Measurements from ENCODE around the gene POLR1A.
A peak's percentile ranks its signal among the peaks of the same experiment; 100 is the strongest.

POLR1A gene

GRCh38 chr2:86066915-86067314, 38.8 kb downstream of the POLR1A start:
- Histone ChIP-seq H2BK12ac (ENCODE audit: low read length in 2 of 2) (no peak overlapping the region), H3K27ac (ENCODE audit: low read length, poor library complexity, severe bottlenecking) (no peak overlapping the region), H4K91ac (ENCODE audit: low read length) (no peak overlapping the region), H3K14ac (ENCODE audit: low read length in 2 of 2) (no peak overlapping the region), H2BK120ac (ENCODE audit: low read depth, low read length) (no peak overlapping the region), H3K36me3 (ENCODE audit: control insufficient read depth in 1 of 2, insufficient read depth in 2 of 2, low read depth in 1 of 2, low read length in 2 of 2) (peaks cover 36 to 62% of the 10 kb centered on the region in 2 experiments), H3K4ac (ENCODE audit: low read depth in 1 of 2, low read length in 2 of 2) (no peak overlapping the region), H4K8ac (ENCODE audit: low read length) (no peak overlapping the region), H3K18ac (ENCODE audit: low read depth in 1 of 2, low read length in 2 of 2) (no peak overlapping the region), H3K4me2 (ENCODE audit: low read length, poor library complexity, severe bottlenecking) (no peak overlapping the region), H2AFZ (ENCODE audit: low read depth, low read length) (no peak overlapping the region), H2AK5ac (ENCODE audit: low read length, severe bottlenecking) (no peak overlapping the region), H3K9ac (ENCODE audit: low read length) (no peak overlapping the region), H3K79me1 (replicated peaks; ENCODE audit: low read length, poor library complexity, severe bottlenecking) (peaks cover 15% of the 10 kb centered on the region), H2BK5ac (ENCODE audit: low read depth, low read length, poor library complexity, severe bottlenecking) (no peak overlapping the region), H3K4me1 (ENCODE audit: control insufficient read depth, insufficient read depth, low read depth, low read length) (peaks cover 3% of the 10 kb centered on the region), H3K23ac (ENCODE audit: low read length in 2 of 2) (no peak overlapping the region), H3K27me3 (ENCODE audit: control insufficient read depth in 1 of 2, insufficient read depth in 1 of 2, low read length in 2 of 2) (no peaks in the 10 kb centered on the region), H3K4me3 (ENCODE audit: insufficient read depth in 1 of 2, low read depth in 1 of 2, low read length in 2 of 2) (no peak overlapping the region), H2BK15ac (ENCODE audit: low read depth, poor library complexity, severe bottlenecking) (no peak overlapping the region), H3K9me3 (ENCODE audit: control insufficient read depth, low read length) (peaks cover 7% of the 10 kb centered on the region)
- no peak for DNase-seq

GRCh38 chr2:86066007-86066578, 39.6 kb downstream of the POLR1A start:
- Histone ChIP-seq H4K91ac (ENCODE audit: low read length) (no peak overlapping the region), H3K23ac (ENCODE audit: low read length in 2 of 2) (no peak overlapping the region), H3K27ac (ENCODE audit: low read length, poor library complexity, severe bottlenecking) (no peak overlapping the region), H3K4me2 (ENCODE audit: low read length, poor library complexity, severe bottlenecking) (no peak overlapping the region), H3K9ac (ENCODE audit: low read length) (peak overlapping the region; percentile 39), H3K36me3 (ENCODE audit: control insufficient read depth in 1 of 2, insufficient read depth in 2 of 2, low read depth in 1 of 2, low read length in 2 of 2) (peaks cover 36 to 63% of the 10 kb centered on the region in 2 experiments), H2AFZ (ENCODE audit: low read depth, low read length) (no peak overlapping the region), H3K4me1 (ENCODE audit: control insufficient read depth, insufficient read depth, low read depth, low read length) (peaks cover 5% of the 10 kb centered on the region), H2BK15ac (ENCODE audit: low read depth, poor library complexity, severe bottlenecking) (peak overlapping the region; percentile 12), H3K4me3 (ENCODE audit: insufficient read depth in 1 of 2, low read depth in 1 of 2, low read length in 2 of 2) (no peak overlapping the region), H2AK5ac (ENCODE audit: low read length, severe bottlenecking) (no peak overlapping the region), H3K4ac (ENCODE audit: low read depth in 1 of 2, low read length in 2 of 2) (no peak overlapping the region), H2BK120ac (ENCODE audit: low read depth, low read length) (no peak overlapping the region), H2BK5ac (ENCODE audit: low read depth, low read length, poor library complexity, severe bottlenecking) (no peak overlapping the region), H3K9me3 (ENCODE audit: control insufficient read depth, low read length) (peaks cover 7% of the 10 kb centered on the region), H3K18ac (ENCODE audit: low read depth in 1 of 2, low read length in 2 of 2) (no peak overlapping the region), H2BK12ac (ENCODE audit: low read length in 2 of 2) (no peak overlapping the region), H3K14ac (ENCODE audit: low read length in 2 of 2) (no peak overlapping the region), H3K27me3 (ENCODE audit: control insufficient read depth in 1 of 2, insufficient read depth in 1 of 2, low read length in 2 of 2) (no peaks in the 10 kb centered on the region), H4K8ac (ENCODE audit: low read length) (no peak overlapping the region), H3K79me1 (replicated peaks; ENCODE audit: low read length, poor library complexity, severe bottlenecking) (peaks cover 15% of the 10 kb centered on the region)
- WGBS = 97% methylated on average over 6 of the region's 7 CpGs
- no peak for DNase-seq

GRCh38 chr2:86065512-86065911, 40.2 kb downstream of the POLR1A start:
- H4K91ac ChIP-seq (ENCODE audit: low read length) = no peak overlapping the region
- peak overlapping the region; percentile 27 for H2AK5ac ChIP-seq (ENCODE audit: low read length, severe bottlenecking)
- DNase-seq = no peak
- no peak overlapping the region for H3K27ac ChIP-seq (ENCODE audit: low read length, poor library complexity, severe bottlenecking)
- peaks cover 7% of the 10 kb centered on the region for H3K9me3 ChIP-seq (ENCODE audit: control insufficient read depth, low read length)
- H2BK15ac ChIP-seq (ENCODE audit: low read depth, poor library complexity, severe bottlenecking) = no peak overlapping the region
- no peak overlapping the region for H3K4me2 ChIP-seq (ENCODE audit: low read length, poor library complexity, severe bottlenecking)
- no peak overlapping the region for H3K18ac ChIP-seq (ENCODE audit: low read depth in 1 of 2, low read length in 2 of 2)
- H2BK120ac ChIP-seq (ENCODE audit: low read depth, low read length) = no peak overlapping the region
- peaks cover 6% of the 10 kb centered on the region for H3K4me1 ChIP-seq (ENCODE audit: control insufficient read depth, insufficient read depth, low read depth, low read length)
- no peak overlapping the region for H2BK5ac ChIP-seq (ENCODE audit: low read depth, low read length, poor library complexity, severe bottlenecking)
- H3K36me3 ChIP-seq (ENCODE audit: control insufficient read depth in 1 of 2, insufficient read depth in 2 of 2, low read depth in 1 of 2, low read length in 2 of 2) = peaks cover 36 to 63% of the 10 kb centered on the region in 2 experiments
- peak overlapping the region in 1 of 2 experiments; percentile 12 for H2BK12ac ChIP-seq (ENCODE audit: low read length in 2 of 2)
- 88% methylated on average over 5 of the region's 5 CpGs for WGBS
- H3K14ac ChIP-seq (ENCODE audit: low read length in 2 of 2) = no peak overlapping the region
- H3K9ac ChIP-seq (ENCODE audit: low read length) = peak overlapping the region; percentile 39
- H4K8ac ChIP-seq (ENCODE audit: low read length) = no peak overlapping the region
- peaks cover 15% of the 10 kb centered on the region for H3K79me1 ChIP-seq (replicated peaks; ENCODE audit: low read length, poor library complexity, severe bottlenecking)
- peak overlapping the region in 1 of 2 experiments; percentile 12 for H3K4me3 ChIP-seq (ENCODE audit: insufficient read depth in 1 of 2, low read depth in 1 of 2, low read length in 2 of 2)
- no peak overlapping the region for H2AFZ ChIP-seq (ENCODE audit: low read depth, low read length)
- no peak overlapping the region for H3K23ac ChIP-seq (ENCODE audit: low read length in 2 of 2)
- H3K27me3 ChIP-seq (ENCODE audit: control insufficient read depth in 1 of 2, insufficient read depth in 1 of 2, low read length in 2 of 2) = no peaks in the 10 kb centered on the region
- peak overlapping the region in 1 of 2 experiments; percentile 40 for H3K4ac ChIP-seq (ENCODE audit: low read depth in 1 of 2, low read length in 2 of 2)

DNA sequence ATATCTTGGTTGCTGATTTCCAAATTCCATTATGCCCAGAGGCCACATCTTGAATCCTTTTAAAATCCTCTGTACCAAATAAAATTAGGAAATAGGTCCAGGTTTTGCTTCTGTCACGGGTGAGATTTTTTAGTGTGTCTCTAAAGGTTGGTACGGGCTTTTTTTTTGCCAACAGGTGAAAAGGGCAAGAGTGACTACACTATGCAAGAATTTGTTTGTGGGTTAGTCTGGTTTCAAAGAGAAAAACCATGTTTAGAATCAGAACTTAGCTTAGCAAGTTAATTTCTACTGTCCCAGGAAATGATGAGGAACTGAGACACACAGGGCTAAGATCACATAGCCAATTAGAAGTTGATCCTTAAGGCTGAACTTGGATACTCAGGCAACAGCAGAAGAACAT, 41.7 kb downstream of the POLR1A start:
- Histone ChIP-seq H2BK15ac (ENCODE audit: low read depth, poor library complexity, severe bottlenecking) (no peak overlapping the region), H2BK120ac (ENCODE audit: low read depth, low read length) (no peak overlapping the region), H3K27me3 (ENCODE audit: control insufficient read depth in 1 of 2, insufficient read depth in 1 of 2, low read length in 2 of 2) (no peaks in the 10 kb centered on the region), H2BK12ac (ENCODE audit: low read length in 2 of 2) (no peak overlapping the region), H3K4ac (ENCODE audit: low read depth in 1 of 2, low read length in 2 of 2) (no peak overlapping the region), H3K79me1 (replicated peaks; ENCODE audit: low read length, poor library complexity, severe bottlenecking) (peaks cover 14% of the 10 kb centered on the region), H3K18ac (ENCODE audit: low read depth in 1 of 2, low read length in 2 of 2) (no peak overlapping the region), H2BK5ac (ENCODE audit: low read depth, low read length, poor library complexity, severe bottlenecking) (no peak overlapping the region), H3K9me3 (ENCODE audit: control insufficient read depth, low read length) (peaks cover 7% of the 10 kb centered on the region), H3K23ac (ENCODE audit: low read length in 2 of 2) (no peak overlapping the region), H3K4me3 (ENCODE audit: insufficient read depth in 1 of 2, low read depth in 1 of 2, low read length in 2 of 2) (peak overlapping the region in 1 of 2 experiments; percentile 21), H3K14ac (ENCODE audit: low read length in 2 of 2) (no peak overlapping the region), H4K8ac (ENCODE audit: low read length) (no peak overlapping the region), H3K27ac (ENCODE audit: low read length, poor library complexity, severe bottlenecking) (peak overlapping the region; percentile 60), H3K9ac (ENCODE audit: low read length) (no peak overlapping the region), H3K36me3 (ENCODE audit: control insufficient read depth in 1 of 2, insufficient read depth in 2 of 2, low read depth in 1 of 2, low read length in 2 of 2) (peaks cover 26 to 58% of the 10 kb centered on the region in 2 experiments), H2AFZ (ENCODE audit: low read depth, low read length) (no peak overlapping the region), H4K91ac (ENCODE audit: low read length) (no peak overlapping the region), H3K4me1 (ENCODE audit: control insufficient read depth, insufficient read depth, low read depth, low read length) (peaks cover 6% of the 10 kb centered on the region), H3K4me2 (ENCODE audit: low read length, poor library complexity, severe bottlenecking) (no peak overlapping the region), H2AK5ac (ENCODE audit: low read length, severe bottlenecking) (no peak overlapping the region)
- peak; percentile 64 for DNase-seq
- 40% methylated on average over 2 of the region's 2 CpGs for WGBS
